Spleen (tissue), 7 donors: ENCODE data around the gene JAKMIP1.

Source experiments
- CTCF ChIP-seq, 11 experiments: fragments of 200-600 bp in 7 of 11; fragments of 450-650 bp in 4 of 11; sonication (generic) in 4 of 11; IDR thresholded peaks in 8 of 11; conservative IDR thresholded peaks in 3 of 11; 1 replicate in 7 of 11; 2 replicates in 4 of 11; pipeline versions ENCODE4 v1.4.0 to v1.8.0; 2016 to 2021; ENCODE audit warnings: antibody characterized with exemption in 11 of 11, inconsistent platforms in 4 of 11, mild to moderate bottlenecking in 1 of 11
- POLR2A ChIP-seq, 3 donors: fragments of 450-650 bp; IDR thresholded peaks; one replicate each; pipeline ENCODE4 v1.5.1; 2017; ENCODE audit warnings: antibody characterized with exemption in 3 of 3, mild to moderate bottlenecking in 1 of 3
- POLR2AphosphoS5 ChIP-seq, 3 donors: sonication (generic); formaldehyde crosslinking; IDR thresholded peaks; one replicate each; pipeline ENCODE4 v1.5.1; 2017; ENCODE audit warnings: antibody characterized with exemption in 3 of 3
- donor health status: DM: no; HTN: no; CAD: no; lungs with moderate emphysema.
- donor health status: DM: no; HTN: no; CAD: no.
- donor health status: DM: no; HTN: no; CAD: no.

- TF ChIP-seq POLR2A (IDR thresholded peaks at IDR 0.05): no peak
- TF ChIP-seq CTCF (IDR thresholded peaks at IDR 0.05 in 8 of 11, conservative IDR thresholded peaks at IDR 0.05 in 3 of 11): no peak
- TF ChIP-seq POLR2AphosphoS5 (IDR thresholded peaks at IDR 0.05): no peak
These were observed 42.4 kb downstream of the JAKMIP1 start for GRCh38 chr4:6157926-6158325.
